Left renal pelvis (tissue), 4 donors: ENCODE measurements around the gene LOXL3. TPM values are rescaled to one million over a fixed set of nuclear protein-coding genes. Genes with fewer than 3 reads are reported as not detected.

Source experiments
- DNase-seq, 4 donors: peaks; one replicate each; pipeline ENCODE4 v3.0.0-alpha.2; 2013; ENCODE audit warnings: low read depth in 4 of 4, low spot score in 3 of 4
- polyA plus RNA-seq, 4 donors: library from polyadenylated mRNA; unstranded; fragments of 120-200 nt; gene quantifications; one replicate each; pipeline ENCODE4 v1.2.1, GENCODE V29; 2013; ENCODE audit not compliant: insufficient read length in 4 of 4

LOXL3 gene
- polyA plus RNA-seq = 10 to 100 TPM in 1 of 4 donors, 1 to 10 TPM in 3; 9.2 to 11.4 (median 9.6) TPM

- peak in 3 of 4 donors; percentile 78 to 81 (median 79) for DNase-seq
Measured at GRCh38 chr2:74553892-74554819, at the start of gene LOXL3, which contains the start of gene DOK1. TSS of gene LOXL3 (minus strand) at chr2:74553942. CDS start at chr2:74552634, 1,308 bp downstream. TSS of gene DOK1 (plus strand) at chr2:74554720. CDS start at chr2:74554755, 35 bp downstream.

GRCh38 chr2:74602586-74603281, 49.0 kb upstream of the LOXL3 start:
- no peak for DNase-seq

GRCh38 chr2:74599676-74600075, 45.9 kb upstream of the LOXL3 start:
- DNase-seq = no peak

- no peak for DNase-seq
Measured at GRCh38 chr2:74597410-74597809, 43.7 kb upstream of the LOXL3 start.

DNA sequence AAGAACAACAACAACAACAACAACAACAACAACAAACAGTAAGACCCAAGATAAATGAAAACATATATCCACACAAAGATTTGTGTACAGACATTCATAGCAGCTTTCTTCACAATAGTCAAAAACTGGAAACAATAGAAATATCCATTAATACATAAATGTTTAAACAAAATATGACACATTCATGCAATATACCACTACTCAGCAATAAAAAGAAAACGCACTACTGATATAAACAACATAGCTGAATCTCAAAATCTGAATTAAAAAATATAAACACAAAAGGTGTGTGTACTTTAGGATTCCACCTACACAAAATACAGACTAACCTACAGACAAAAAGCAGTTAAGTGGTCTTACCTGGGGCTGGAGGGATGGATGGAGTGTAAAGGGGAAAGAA, 42.8 kb upstream of the LOXL3 start:
- DNase-seq = no peak

GRCh38 chr2:74593826-74594772, 40.4 kb upstream of the LOXL3 start:
- DNase-seq = no peak

- no peak for DNase-seq
Measured at GRCh38 chr2:74588664-74589063, 34.9 kb upstream of the LOXL3 start.

GRCh38 chr2:74587664-74588277, 34.0 kb upstream of the LOXL3 start:
- peak; percentile 40 to 59 (median 49) for DNase-seq

- DNase-seq = no peak
Measured at GRCh38 chr2:74585406-74586185, 31.9 kb upstream of the LOXL3 start.

- no peak for DNase-seq
Measured at GRCh38 chr2:74584088-74584645, 30.4 kb upstream of the LOXL3 start.

- DNase-seq = no peak
Measured at GRCh38 chr2:74583504-74583903, 29.8 kb upstream of the LOXL3 start.

DNA sequence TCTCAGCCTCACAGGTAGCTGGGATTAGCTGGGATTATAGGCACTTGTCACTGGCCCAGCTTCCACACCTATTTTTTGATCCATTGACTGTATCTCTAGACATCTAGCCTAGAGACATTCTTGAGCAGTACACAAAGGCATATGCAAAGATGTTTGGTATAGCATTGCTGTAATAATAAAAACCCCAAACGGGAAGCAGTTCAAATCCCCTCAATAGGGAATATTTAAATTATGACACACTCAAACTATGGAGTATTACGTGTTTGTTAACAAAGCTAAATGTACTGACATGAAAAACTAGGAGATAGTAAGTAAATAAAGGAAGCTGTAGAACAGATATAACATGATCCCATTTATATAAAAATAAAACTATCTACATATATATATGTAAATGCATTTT, 28.4 kb upstream of the LOXL3 start:
- no peak for DNase-seq

GRCh38 chr2:74581463-74581862, 27.7 kb upstream of the LOXL3 start:
- no peak for DNase-seq

- no peak for DNase-seq
Measured at GRCh38 chr2:74578408-74578807, 24.7 kb upstream of the LOXL3 start.

GRCh38 chr2:74577448-74577847, 23.7 kb upstream of the LOXL3 start:
- no peak for DNase-seq

DNA sequence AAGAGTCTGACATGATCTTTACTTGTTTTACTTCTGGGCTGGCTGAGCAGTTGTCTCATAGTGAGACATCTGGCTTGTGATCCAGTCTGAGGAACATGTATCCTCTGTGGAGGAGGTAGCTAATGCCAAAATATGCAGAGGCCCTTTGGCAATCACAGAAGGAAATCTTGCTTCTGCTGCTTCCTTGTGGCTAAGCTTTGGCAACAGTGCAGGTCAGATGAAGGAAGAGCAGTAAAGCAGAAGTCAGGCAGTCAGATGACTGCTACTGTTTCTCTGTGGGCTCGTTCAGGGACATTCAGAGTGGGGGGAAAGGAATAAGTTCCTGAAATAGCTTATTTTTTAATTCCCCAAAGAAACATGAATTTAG, 23.1 kb upstream of the LOXL3 start:
- no peak for DNase-seq

- no peak for DNase-seq
Measured at GRCh38 chr2:74576211-74576862, 22.6 kb upstream of the LOXL3 start.

- DNase-seq = no peak
Measured at GRCh38 chr2:74575320-74575719, 21.6 kb upstream of the LOXL3 start.
